ENCODE results near the gene OPRM1. TPM values are rescaled to one million over a fixed set of nuclear protein-coding genes. Genes with fewer than 3 reads are reported as not detected.

The OPRM1 gene
- total RNA-seq, 1 donor from 2014 or later: not detected

DNA sequence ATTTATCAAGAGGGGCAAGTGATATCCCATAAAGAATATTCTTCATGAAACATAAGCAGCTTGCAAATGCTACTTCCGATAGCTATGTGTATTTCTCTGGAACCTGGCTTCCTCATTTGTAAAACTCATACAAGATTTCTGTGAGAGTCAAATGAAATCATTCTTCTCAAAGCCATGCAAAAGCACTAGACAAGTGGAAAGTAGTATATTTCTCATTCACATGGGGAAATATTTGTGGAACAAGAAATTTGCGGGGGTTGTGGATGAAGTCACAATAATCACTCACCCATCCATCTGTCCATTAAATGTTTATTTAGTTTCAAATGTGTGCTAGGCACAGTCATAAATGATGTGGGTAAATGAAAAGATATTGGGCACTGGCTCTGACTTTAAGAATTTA, 167.1 kb downstream of the OPRM1 start:
- H3K27me3 Mint-ChIP-seq (ENCODE audit: insufficient read depth): no peaks in the 10 kb centered on the region
- peaks cover 6% of the 10 kb centered on the region for H3K4me1 Mint-ChIP-seq (ENCODE audit: low read depth)
- no peaks in the 10 kb centered on the region for H3K9me3 Mint-ChIP-seq
- H3K36me3 Mint-ChIP-seq (ENCODE audit: low read depth): peaks cover 24% of the 10 kb centered on the region
- intact Hi-C loops (cut with micrococcal nuclease): no loop called here
- DNase-seq (ENCODE audit: low spot score): no peak
- H3K4me3 Mint-ChIP-seq: no peak overlapping the region
- H3K27ac Mint-ChIP-seq: no peak overlapping the region

DNA sequence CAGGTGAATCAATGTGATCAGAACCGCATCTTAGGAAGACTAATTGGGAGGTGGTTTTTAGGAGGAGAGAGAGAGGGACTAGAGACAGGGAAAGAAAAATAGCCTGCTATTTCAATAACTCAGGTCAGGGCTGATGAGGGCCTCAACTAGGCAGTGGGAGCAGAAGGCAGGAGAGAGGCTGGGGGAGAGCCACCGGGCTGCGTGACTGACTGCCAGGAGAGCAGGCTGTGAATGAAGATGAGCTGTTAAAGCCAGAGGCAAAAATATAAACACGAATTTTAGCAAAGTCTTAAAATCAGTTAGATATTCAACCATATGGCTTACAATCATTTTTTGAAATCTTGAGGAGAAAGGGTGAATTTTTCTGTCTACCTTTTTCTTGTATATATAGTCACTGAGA, 168.0 kb downstream of the OPRM1 start:
- H3K4me1 Mint-ChIP-seq (ENCODE audit: low read depth): peaks cover 6% of the 10 kb centered on the region
- DNase-seq (ENCODE audit: low spot score): no peak
- no peaks in the 10 kb centered on the region for H3K27me3 Mint-ChIP-seq (ENCODE audit: insufficient read depth)
- H3K27ac Mint-ChIP-seq: no peak overlapping the region
- intact Hi-C loops (cut with micrococcal nuclease): no loop called here
- peaks cover 23% of the 10 kb centered on the region for H3K36me3 Mint-ChIP-seq (ENCODE audit: low read depth)
- no peaks in the 10 kb centered on the region for H3K9me3 Mint-ChIP-seq
- no peak overlapping the region for H3K4me3 Mint-ChIP-seq

DNA sequence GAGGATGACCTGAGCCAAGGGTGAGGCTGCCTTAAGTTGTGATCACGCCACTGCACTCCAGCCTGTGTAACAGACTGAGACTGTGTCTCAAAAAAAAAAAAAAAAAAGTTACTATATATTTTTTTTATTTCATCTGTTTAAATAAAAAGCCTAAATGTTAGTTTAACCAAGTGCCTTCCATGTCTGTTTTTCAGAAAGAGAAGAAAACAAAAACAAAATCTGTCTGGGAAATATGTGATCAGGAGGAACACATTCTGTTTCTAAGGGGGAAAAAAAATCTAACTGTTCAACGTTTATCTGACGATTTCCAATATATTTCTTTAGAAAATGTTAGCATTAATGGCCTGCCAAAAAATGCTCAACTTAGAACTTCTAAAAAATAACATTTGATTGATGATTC, 170.5 kb downstream of the OPRM1 start:
- no peaks in the 10 kb centered on the region for H3K27me3 Mint-ChIP-seq (ENCODE audit: insufficient read depth)
- intact Hi-C loops (cut with micrococcal nuclease): no loop called here
- no peak for DNase-seq (ENCODE audit: low spot score)
- peaks cover under 1% of the 10 kb centered on the region for H3K4me1 Mint-ChIP-seq (ENCODE audit: low read depth)
- H3K9me3 Mint-ChIP-seq: no peaks in the 10 kb centered on the region
- peaks cover 17% of the 10 kb centered on the region for H3K36me3 Mint-ChIP-seq (ENCODE audit: low read depth)
- no peak overlapping the region for H3K4me3 Mint-ChIP-seq
- no peak overlapping the region for H3K27ac Mint-ChIP-seq

DNA sequence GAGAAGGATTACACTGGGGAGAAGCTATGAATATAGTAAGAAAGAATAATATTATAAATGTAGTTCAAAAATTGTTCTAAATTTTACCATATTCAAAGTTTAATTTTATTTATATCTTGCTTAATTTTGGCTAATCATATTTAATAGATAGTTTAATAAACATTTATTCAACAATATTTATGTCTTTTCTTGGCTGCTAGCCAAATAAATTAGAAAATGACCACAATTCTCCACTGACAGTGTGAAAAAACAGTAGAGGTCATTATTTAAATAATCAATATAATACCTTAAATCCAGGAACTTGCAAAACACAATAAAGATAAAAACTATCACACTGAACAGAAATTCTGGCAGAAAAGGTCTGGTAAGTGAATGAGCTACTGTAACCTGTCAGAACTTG, 171.6 kb downstream of the OPRM1 start:
- H3K36me3 Mint-ChIP-seq (ENCODE audit: low read depth): peaks cover 16% of the 10 kb centered on the region

DNA sequence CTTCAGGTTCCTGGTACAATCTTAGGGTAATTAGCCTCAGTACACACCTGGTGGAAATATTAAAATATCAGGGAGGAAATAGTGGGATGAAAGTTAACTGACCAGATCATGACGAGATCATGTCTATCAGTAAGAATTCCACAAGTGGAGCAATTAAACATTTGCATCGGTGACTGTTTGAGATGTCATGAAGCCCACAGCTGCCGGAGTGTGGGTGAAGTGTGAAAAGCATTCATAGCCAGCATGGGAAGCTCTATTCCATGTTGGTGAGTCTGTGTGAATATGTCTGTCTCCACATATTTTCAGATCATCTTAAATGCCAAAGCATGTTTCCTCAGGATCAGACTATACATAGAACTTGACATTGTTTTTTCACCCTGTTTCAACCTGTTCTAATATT, 174.7 kb downstream of the OPRM1 start:
- intact Hi-C loops (cut with micrococcal nuclease): no loop called here
- Mint-ChIP-seq H3K27me3 (ENCODE audit: insufficient read depth) (no peaks in the 10 kb centered on the region), H3K9me3 (no peaks in the 10 kb centered on the region), H3K4me1 (ENCODE audit: low read depth) (peaks cover 11% of the 10 kb centered on the region), H3K27ac (no peak overlapping the region), H3K36me3 (ENCODE audit: low read depth) (peaks cover 9% of the 10 kb centered on the region), H3K4me3 (no peak overlapping the region)
- DNase-seq (ENCODE audit: low spot score): no peak

More for the DNA sequence above, 171.6 kb downstream of the OPRM1 start:
- Mint-ChIP-seq H3K4me3 (no peak overlapping the region), H3K27me3 (ENCODE audit: insufficient read depth) (no peaks in the 10 kb centered on the region), H3K9me3 (no peaks in the 10 kb centered on the region), H3K27ac (no peak overlapping the region), H3K4me1 (ENCODE audit: low read depth) (no peaks in the 10 kb centered on the region)
- intact Hi-C loops (cut with micrococcal nuclease): no loop called here
- no peak for DNase-seq (ENCODE audit: low spot score)

DNA sequence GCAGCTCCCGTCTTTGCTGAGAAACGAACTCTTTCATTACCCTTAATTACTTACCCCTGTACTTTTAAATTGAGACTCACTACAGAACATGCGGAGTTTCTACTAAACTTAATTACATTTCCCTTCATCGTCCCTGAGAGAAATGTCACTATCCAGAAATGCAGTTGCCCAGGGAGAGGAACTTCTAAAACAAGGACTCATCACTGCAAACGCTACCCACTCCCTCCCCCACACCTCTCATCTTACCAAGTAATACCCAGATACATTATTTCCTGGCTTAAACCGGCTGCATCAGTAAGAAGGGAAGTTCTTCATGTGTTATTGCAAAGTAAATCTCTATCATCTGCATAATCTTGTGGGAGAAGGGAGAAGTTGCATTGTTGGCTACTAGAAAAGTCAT, 179.3 kb downstream of the OPRM1 start:
- no peak for DNase-seq (ENCODE audit: low spot score)
- Mint-ChIP-seq H3K4me1 (ENCODE audit: low read depth) (peaks cover 15% of the 10 kb centered on the region), H3K27me3 (ENCODE audit: insufficient read depth) (peaks cover 2% of the 10 kb centered on the region), H3K4me3 (no peak overlapping the region), H3K9me3 (no peaks in the 10 kb centered on the region), H3K36me3 (ENCODE audit: low read depth) (peaks cover 8% of the 10 kb centered on the region), H3K27ac (peak overlapping the region; percentile 47)
- intact Hi-C loops (cut with micrococcal nuclease): no loop called here

DNA sequence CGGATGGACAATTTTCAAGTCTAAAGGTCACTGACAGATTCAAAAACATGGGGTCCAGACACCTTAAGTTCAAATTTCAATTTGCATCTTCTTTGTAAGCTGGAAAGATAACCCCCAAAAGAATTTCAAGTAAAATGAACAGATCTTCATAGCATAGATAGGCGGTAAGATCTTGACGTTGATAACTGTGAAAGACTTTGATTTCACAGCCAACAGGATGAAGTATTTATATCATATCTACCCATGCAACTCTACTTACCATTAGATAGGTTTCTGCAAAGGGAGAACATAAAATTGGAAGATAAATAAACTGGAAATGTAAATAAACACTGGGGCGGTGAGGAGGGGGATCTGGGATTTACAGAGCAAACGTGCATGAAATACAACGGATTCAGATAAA, 179.7 kb downstream of the OPRM1 start:
- H3K27me3 Mint-ChIP-seq (ENCODE audit: insufficient read depth): peaks cover 2% of the 10 kb centered on the region
- peaks cover 15% of the 10 kb centered on the region for H3K4me1 Mint-ChIP-seq (ENCODE audit: low read depth)
- intact Hi-C loops (cut with micrococcal nuclease): no loop called here
- H3K27ac Mint-ChIP-seq: no peak overlapping the region
- peaks cover 8% of the 10 kb centered on the region for H3K36me3 Mint-ChIP-seq (ENCODE audit: low read depth)
- H3K4me3 Mint-ChIP-seq: no peak overlapping the region
- no peaks in the 10 kb centered on the region for H3K9me3 Mint-ChIP-seq
- no peak for DNase-seq (ENCODE audit: low spot score)

DNA sequence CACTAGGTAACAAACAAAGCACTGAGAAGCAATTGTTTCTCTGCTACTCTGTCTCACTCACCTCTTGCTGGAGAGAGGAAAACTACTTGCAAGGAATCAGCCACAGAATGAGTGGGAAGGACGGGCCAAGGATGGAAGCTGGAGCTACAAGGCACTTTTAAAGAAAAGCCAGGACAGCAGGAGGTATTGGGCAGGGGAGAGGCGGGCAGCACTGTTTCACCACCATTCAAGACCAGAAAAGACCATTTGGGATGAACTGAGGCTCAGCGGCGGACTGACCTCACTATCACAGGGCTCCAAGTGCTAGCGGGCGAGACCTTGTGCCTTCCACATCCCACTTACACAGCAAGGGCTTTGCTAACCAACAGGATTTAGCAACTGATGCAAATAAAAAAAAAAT, 180.2 kb downstream of the OPRM1 start:
- no peak for DNase-seq (ENCODE audit: low spot score)
- H3K4me1 Mint-ChIP-seq (ENCODE audit: low read depth): peaks cover 15% of the 10 kb centered on the region
- intact Hi-C loops (cut with micrococcal nuclease): no loop called here
- no peaks in the 10 kb centered on the region for H3K9me3 Mint-ChIP-seq
- no peak overlapping the region for H3K4me3 Mint-ChIP-seq
- H3K27me3 Mint-ChIP-seq (ENCODE audit: insufficient read depth): peaks cover 2% of the 10 kb centered on the region
- peaks cover 8% of the 10 kb centered on the region for H3K36me3 Mint-ChIP-seq (ENCODE audit: low read depth)
- H3K27ac Mint-ChIP-seq: no peak overlapping the region

DNA sequence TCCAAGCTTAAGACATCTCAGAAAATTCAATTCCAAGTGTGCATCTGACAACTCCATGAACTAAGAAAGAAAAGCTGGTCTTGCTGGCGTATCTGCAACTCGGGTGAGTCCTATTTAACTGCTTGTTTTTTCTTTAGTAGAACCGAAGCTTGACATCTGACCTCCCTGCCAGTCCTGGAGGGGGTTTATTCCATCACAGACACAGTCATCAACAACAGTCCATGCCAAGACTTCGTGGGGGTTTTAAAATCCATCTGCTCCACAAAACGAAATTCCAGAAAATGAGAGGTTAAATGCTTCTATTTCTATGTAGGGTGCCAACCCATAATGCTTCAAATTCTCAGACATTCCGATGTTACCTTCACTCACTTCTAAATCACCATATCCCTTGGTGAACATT, 183.7 kb downstream of the OPRM1 start:
- Mint-ChIP-seq H3K4me1 (ENCODE audit: low read depth) (peaks cover 20% of the 10 kb centered on the region), H3K27me3 (ENCODE audit: insufficient read depth) (peaks cover 2% of the 10 kb centered on the region), H3K4me3 (no peak overlapping the region), H3K36me3 (ENCODE audit: low read depth) (peaks cover 12% of the 10 kb centered on the region), H3K27ac (no peak overlapping the region), H3K9me3 (no peaks in the 10 kb centered on the region)
- intact Hi-C loops (cut with micrococcal nuclease): no loop called here
- no peak for DNase-seq (ENCODE audit: low spot score)

DNA sequence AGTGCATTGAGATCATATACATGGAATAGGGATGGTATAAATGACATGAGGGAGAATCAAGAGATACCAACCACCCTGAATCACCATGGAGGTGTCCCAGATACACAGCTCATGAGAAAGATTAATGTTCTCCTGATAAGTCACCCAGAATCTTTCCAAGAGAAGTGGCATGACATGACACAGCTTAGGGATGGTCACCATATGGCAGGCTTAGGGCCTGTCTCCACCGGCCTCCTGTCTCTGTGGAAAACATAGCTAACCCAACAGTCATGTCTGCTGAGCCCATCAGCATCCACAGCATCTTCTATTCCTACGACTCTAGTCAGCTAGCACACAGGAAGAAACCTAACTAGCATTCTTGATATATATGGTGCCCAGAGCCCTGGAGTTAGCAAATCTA, 184.3 kb downstream of the OPRM1 start:
- Mint-ChIP-seq H3K36me3 (ENCODE audit: low read depth) (peaks cover 10% of the 10 kb centered on the region), H3K4me3 (no peak overlapping the region), H3K27ac (no peak overlapping the region), H3K27me3 (ENCODE audit: insufficient read depth) (peaks cover 2% of the 10 kb centered on the region), H3K4me1 (ENCODE audit: low read depth) (peaks cover 16% of the 10 kb centered on the region), H3K9me3 (no peaks in the 10 kb centered on the region)
- intact Hi-C loops (cut with micrococcal nuclease): no loop called here
- DNase-seq (ENCODE audit: low spot score): no peak

DNA sequence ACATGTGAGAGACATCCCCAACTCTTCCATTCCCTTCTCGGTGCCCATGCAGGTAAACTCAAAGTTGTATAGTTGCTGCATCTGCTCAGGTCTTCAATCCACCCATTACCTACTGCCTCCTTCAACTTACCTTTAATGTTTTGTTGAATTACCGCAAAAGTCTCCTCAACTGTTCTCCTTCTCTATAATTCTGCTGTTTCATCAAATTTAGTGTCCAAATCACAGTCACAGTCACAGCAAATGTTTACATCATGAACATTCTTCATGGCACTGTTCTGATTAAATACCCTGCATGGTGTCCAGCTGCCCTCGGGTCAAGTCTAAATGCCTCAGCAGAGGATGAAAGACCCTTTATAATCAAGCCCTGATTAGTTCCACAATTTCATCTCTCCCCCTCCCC, 187.4 kb downstream of the OPRM1 start:
- no peak for DNase-seq (ENCODE audit: low spot score)
- H3K27ac Mint-ChIP-seq: no peak overlapping the region

DNA sequence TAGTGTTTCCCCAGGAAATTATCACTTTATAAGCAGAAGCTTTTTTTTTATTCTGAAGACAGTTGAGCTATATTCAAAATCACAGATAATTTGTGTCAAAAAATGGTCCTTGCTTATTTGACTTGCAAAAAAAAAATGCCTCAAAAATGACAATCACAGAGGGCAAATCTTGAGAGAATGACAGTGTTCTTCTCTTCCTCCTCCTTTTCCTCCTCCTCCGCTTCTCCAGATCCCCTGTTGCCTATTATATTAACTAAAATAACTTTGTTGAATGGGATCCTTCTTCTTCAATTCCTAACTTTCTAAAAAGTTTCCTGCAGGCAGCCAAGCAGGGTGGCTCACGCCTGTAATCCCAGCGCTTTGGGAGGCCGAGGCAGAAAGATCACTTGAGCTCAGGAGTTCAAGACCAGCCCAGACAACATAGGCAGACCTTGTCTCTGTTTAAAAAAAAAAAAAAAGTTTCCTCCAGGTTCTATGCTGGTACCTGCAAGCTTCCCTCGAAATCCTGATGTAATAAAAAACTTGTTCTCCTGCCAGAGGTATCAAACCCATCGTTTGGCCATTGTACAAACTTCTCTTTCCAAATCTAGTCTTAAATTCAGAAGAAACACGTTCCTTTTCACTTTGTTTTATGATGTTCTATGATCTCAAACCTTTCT, 189.0 kb downstream of the OPRM1 start:
- peaks cover 4% of the 10 kb centered on the region for H3K9me3 Mint-ChIP-seq
- peaks cover 5% of the 10 kb centered on the region for H3K36me3 Mint-ChIP-seq (ENCODE audit: low read depth)
- no peak for DNase-seq (ENCODE audit: low spot score)
- H3K4me1 Mint-ChIP-seq (ENCODE audit: low read depth): peaks cover 41% of the 10 kb centered on the region
- no peak overlapping the region for H3K4me3 Mint-ChIP-seq
- H3K27ac Mint-ChIP-seq: no peak overlapping the region
- no peaks in the 10 kb centered on the region for H3K27me3 Mint-ChIP-seq (ENCODE audit: insufficient read depth)
- intact Hi-C loops (cut with micrococcal nuclease): no loop called here

More for the DNA sequence above, 187.4 kb downstream of the OPRM1 start:
- no peak overlapping the region for H3K4me3 Mint-ChIP-seq
- peaks cover 3% of the 10 kb centered on the region for H3K9me3 Mint-ChIP-seq
- H3K4me1 Mint-ChIP-seq (ENCODE audit: low read depth): peaks cover 28% of the 10 kb centered on the region
- H3K27me3 Mint-ChIP-seq (ENCODE audit: insufficient read depth): no peaks in the 10 kb centered on the region
- peaks cover 6% of the 10 kb centered on the region for H3K36me3 Mint-ChIP-seq (ENCODE audit: low read depth)
- intact Hi-C loops (cut with micrococcal nuclease): no loop called here

DNA sequence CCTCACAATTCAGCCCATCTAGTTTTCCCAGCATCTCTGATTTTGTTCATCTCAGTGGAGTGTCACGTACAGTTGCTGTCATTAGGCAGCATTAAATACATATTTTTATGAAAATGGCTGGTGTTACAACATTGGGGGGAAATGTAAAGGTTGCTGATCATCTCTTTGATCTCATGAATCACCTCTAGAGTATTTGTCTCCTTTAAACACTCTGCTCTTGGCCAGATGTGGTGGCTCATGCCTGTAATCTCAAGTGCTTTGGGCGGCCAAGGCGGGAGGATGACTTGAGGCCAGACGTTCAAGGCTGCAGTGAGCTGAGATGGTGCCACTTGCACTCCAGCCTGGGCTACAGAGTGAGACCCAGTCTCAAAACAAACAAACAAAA, 189.5 kb downstream of the OPRM1 start:
- Mint-ChIP-seq H3K4me1 (ENCODE audit: low read depth) (peaks cover 44% of the 10 kb centered on the region), H3K27ac (peak overlapping the region; percentile 4), H3K27me3 (ENCODE audit: insufficient read depth) (no peaks in the 10 kb centered on the region), H3K9me3 (peaks cover 4% of the 10 kb centered on the region), H3K4me3 (no peak overlapping the region), H3K36me3 (ENCODE audit: low read depth) (peaks cover 4% of the 10 kb centered on the region)
- no peak for DNase-seq (ENCODE audit: low spot score)
- intact Hi-C loops (cut with micrococcal nuclease): no loop called here

DNA sequence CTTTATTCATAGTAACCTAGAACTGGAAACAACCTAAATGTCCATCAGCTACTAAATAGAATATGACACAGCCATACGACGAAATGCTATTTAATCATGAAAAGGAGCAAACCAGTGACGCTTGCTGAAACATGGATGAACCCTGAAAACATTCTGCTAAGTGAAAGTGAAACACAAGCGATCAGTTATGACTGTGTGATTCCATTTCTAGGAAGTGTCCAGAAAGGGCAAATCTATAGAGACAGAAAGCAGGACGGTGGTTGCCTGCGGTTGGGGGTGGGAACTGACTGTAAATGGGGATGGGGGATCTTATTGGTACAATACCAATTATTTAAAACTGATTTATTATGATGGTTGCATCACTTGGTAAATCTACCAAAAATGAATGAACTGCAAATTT, 190.7 kb downstream of the OPRM1 start:
- intact Hi-C loops (cut with micrococcal nuclease): loop anchor here (1.0 kb wide), 5 partner anchors 21 to 124 kb away; no protein-coding TSS in a partner anchor
- Mint-ChIP-seq H3K27me3 (ENCODE audit: insufficient read depth) (no peaks in the 10 kb centered on the region), H3K36me3 (ENCODE audit: low read depth) (peaks cover 4% of the 10 kb centered on the region), H3K27ac (peak overlapping the region; percentile 47), H3K4me1 (ENCODE audit: low read depth) (peaks cover 57% of the 10 kb centered on the region), H3K9me3 (peaks cover 4% of the 10 kb centered on the region), H3K4me3 (peak overlapping the region; percentile 46)
- peak; percentile 49 for DNase-seq (ENCODE audit: low spot score)

Data from activated T-helper 1 cell treated with anti-CD3 and anti-CD28 coated beads, Interleukin-12 subunit alpha, Interleukin-12 subunit beta, Interleukin-2, Interleukin-4 antibody, amounts not matched to agents 30 ng/mL and 10 ng/mL and 1 ng/mL, durations not matched to agents 14 hours and 24 hours and 36 hours (primary cell).